ENCODE measurements around the gene ATP10A. TPM values are rescaled to one million over a fixed set of nuclear protein-coding genes. Genes with fewer than 3 reads are reported as not detected.

ATP10A gene
- total and polyA plus RNA-seq, 2 experiments from 2014 or later, result not detected

- Histone ChIP-seq H3K4me3 (no peak overlapping the region), H3K27me3 (no peaks in the 10 kb centered on the region), H3K27ac (no peak overlapping the region), H3K36me3 (no peaks in the 10 kb centered on the region), H3K4me1 (ENCODE audit: low read depth) (no peaks in the 10 kb centered on the region), H3K9me3 (ENCODE audit: low read depth) (no peaks in the 10 kb centered on the region)
- no peak for DNase-seq (ENCODE audit: low read depth in 1 of 2, low spot score in 1 of 2)
- TF ChIP-seq CTCF (IDR thresholded peaks at IDR 0.05; ENCODE audit: low read depth, low read length), result no peak
These were observed 38.5 kb downstream of the ATP10A start for GRCh38 chr15:25824618-25825017.

GRCh38 chr15:25812845-25813244 lies 50.3 kb downstream of the ATP10A start:
- H3K36me3 ChIP-seq, result no peaks in the 10 kb centered on the region
- no peak for DNase-seq (ENCODE audit: low read depth in 1 of 2, low spot score in 1 of 2)
- no peaks in the 10 kb centered on the region for H3K9me3 ChIP-seq (ENCODE audit: low read depth)
- no peak overlapping the region for H3K27ac ChIP-seq
- peaks cover 20% of the 10 kb centered on the region for H3K27me3 ChIP-seq
- no peak overlapping the region for H3K4me3 ChIP-seq
- no peak for TF ChIP-seq CTCF (IDR thresholded peaks at IDR 0.05; ENCODE audit: low read depth, low read length)
- peaks cover 6% of the 10 kb centered on the region for H3K4me1 ChIP-seq (ENCODE audit: low read depth)

- TF ChIP-seq CTCF (IDR thresholded peaks at IDR 0.05; ENCODE audit: low read depth, low read length), result no peak
- Histone ChIP-seq H3K27ac (no peak overlapping the region), H3K9me3 (ENCODE audit: low read depth) (no peaks in the 10 kb centered on the region), H3K4me1 (ENCODE audit: low read depth) (peaks cover 6% of the 10 kb centered on the region), H3K27me3 (peaks cover 20% of the 10 kb centered on the region), H3K4me3 (no peak overlapping the region), H3K36me3 (no peaks in the 10 kb centered on the region)
- no peak for DNase-seq (ENCODE audit: low read depth in 1 of 2, low spot score in 1 of 2)
These were observed 51.1 kb downstream of the ATP10A start for GRCh38 chr15:25812073-25812472.

- Histone ChIP-seq H3K4me1 (ENCODE audit: low read depth) (peaks cover 6% of the 10 kb centered on the region), H3K27me3 (peaks cover 20% of the 10 kb centered on the region), H3K4me3 (no peak overlapping the region), H3K36me3 (no peaks in the 10 kb centered on the region), H3K27ac (no peak overlapping the region), H3K9me3 (ENCODE audit: low read depth) (no peaks in the 10 kb centered on the region)
- no peak for DNase-seq (ENCODE audit: low read depth in 1 of 2, low spot score in 1 of 2)
- TF ChIP-seq CTCF (IDR thresholded peaks at IDR 0.05; ENCODE audit: low read depth, low read length), result no peak
These were observed 51.6 kb downstream of the ATP10A start for GRCh38 chr15:25811481-25811906.

GRCh38 chr15:25810631-25811091 lies 52.5 kb downstream of the ATP10A start:
- peaks cover 20% of the 10 kb centered on the region for H3K27me3 ChIP-seq
- peak in 1 of 2 donors; percentile 42 for DNase-seq (ENCODE audit: low read depth in 1 of 2, low spot score in 1 of 2)
- no peak for TF ChIP-seq CTCF (IDR thresholded peaks at IDR 0.05; ENCODE audit: low read depth, low read length)
- H3K4me1 ChIP-seq (ENCODE audit: low read depth), result peaks cover 6% of the 10 kb centered on the region
- no peak overlapping the region for H3K4me3 ChIP-seq
- H3K9me3 ChIP-seq (ENCODE audit: low read depth), result no peaks in the 10 kb centered on the region
- H3K36me3 ChIP-seq, result no peaks in the 10 kb centered on the region
- no peak overlapping the region for H3K27ac ChIP-seq

- no peak for TF ChIP-seq CTCF (IDR thresholded peaks at IDR 0.05; ENCODE audit: low read depth, low read length)
- no peak overlapping the region for H3K4me3 ChIP-seq
- peaks cover 20% of the 10 kb centered on the region for H3K27me3 ChIP-seq
- H3K4me1 ChIP-seq (ENCODE audit: low read depth), result peaks cover 6% of the 10 kb centered on the region
- no peaks in the 10 kb centered on the region for H3K36me3 ChIP-seq
- no peaks in the 10 kb centered on the region for H3K9me3 ChIP-seq (ENCODE audit: low read depth)
- DNase-seq (ENCODE audit: low read depth in 1 of 2, low spot score in 1 of 2), result no peak
- H3K27ac ChIP-seq, result no peak overlapping the region
These were observed 53.0 kb downstream of the ATP10A start for GRCh38 chr15:25810154-25810553.
